GM23338 (cell line): ENCODE measurements around the gene STK32C. TPM values are rescaled to one million over a fixed set of nuclear protein-coding genes. Genes with fewer than 3 reads are reported as not detected.

ENCODE experiments used
- ATAC-seq: fragments of 200-7000 bp; cut with Tn5 transposase; 3 replicates; pipeline ENCODE4 v1.9.1; 2020
- DNase-seq: peaks from one replicate; pipeline ENCODE4 v3.0.0-alpha.2; 2015; ENCODE audit warnings: low spot score
- H2AFZ ChIP-seq: fragments of 200-600 bp; sonication (generic); 2 replicates; pipeline ENCODE4 v1.8.0; 2016; ENCODE audit warnings: antibody characterized with exemption, mild to moderate bottlenecking, moderate library complexity
- H3F3A ChIP-seq: fragments of 200-600 bp; sonication (generic); replicated peaks from 2 replicates; pipeline ENCODE4 v1.8.0; 2017; ENCODE audit warnings: antibody characterized with exemption, mixed run types, low read depth
- H3K27ac ChIP-seq: fragments of 200-600 bp; sonication (generic); 2 replicates; pipeline ENCODE4 v1.6.1; 2016; ENCODE audit warnings: low read depth
- H3K27me3 ChIP-seq: fragments of 200-600 bp; sonication (generic); 2 replicates; pipeline ENCODE4 v1.8.0; 2016; ENCODE audit warnings: mild to moderate bottlenecking, mixed run types, moderate library complexity; ENCODE audit not compliant: insufficient read depth
- H3K36me3 ChIP-seq: fragments of 200-600 bp; sonication (generic); 2 replicates; pipeline ENCODE4 v1.8.0; 2016; ENCODE audit warnings: mild to moderate bottlenecking; ENCODE audit not compliant: insufficient read depth
- H3K4me1 ChIP-seq: fragments of 200-600 bp; sonication (generic); 2 replicates; pipeline ENCODE4 v1.8.0; 2016; ENCODE audit warnings: mild to moderate bottlenecking, moderate library complexity; ENCODE audit not compliant: insufficient read depth
- H3K4me2 ChIP-seq: fragments of 200-600 bp; sonication (generic); 2 replicates; pipeline ENCODE4 v1.7.1; 2017; ENCODE audit warnings: mixed run types
- H3K4me3 ChIP-seq: fragments of 200-600 bp; sonication (generic); 2 replicates; pipeline ENCODE4 v1.6.1; 2016; ENCODE audit warnings: mixed run types
- H3K79me2 ChIP-seq: fragments of 200-600 bp; sonication (generic); replicated peaks from 2 replicates; pipeline ENCODE4 v1.8.0; 2017; ENCODE audit warnings: mild to moderate bottlenecking; ENCODE audit not compliant: insufficient read depth
- H3K9me2 ChIP-seq: fragments of 200-600 bp; sonication (generic); 2 replicates; pipeline ENCODE4 v1.8.0; 2017; ENCODE audit not compliant: insufficient read depth
- H4K20me1 ChIP-seq: fragments of 200-600 bp; sonication (generic); replicated peaks from 2 replicates; pipeline ENCODE4 v1.8.0; 2017; ENCODE audit warnings: mild to moderate bottlenecking; ENCODE audit not compliant: insufficient read depth
- H3K27ac Mint-ChIP-seq: 2 replicates; pipeline ENCODE4 v1.8.0; 2020; ENCODE audit warnings: inconsistent platforms, mild to moderate bottlenecking, moderate library complexity, mixed read lengths
- H3K27me3 Mint-ChIP-seq: 3 replicates; pipeline ENCODE4 v1.8.0; 2022; ENCODE audit warnings: low read depth, mild to moderate bottlenecking, moderate library complexity, mixed read lengths, inconsistent platforms; ENCODE audit not compliant: insufficient read depth, poor library complexity
- H3K36me3 Mint-ChIP-seq: 3 replicates; pipeline ENCODE4 v1.8.0; 2021; ENCODE audit warnings: low read depth, mild to moderate bottlenecking, inconsistent platforms, moderate library complexity, mixed read lengths
- H3K4me1 Mint-ChIP-seq: 3 replicates; pipeline ENCODE4 v1.8.0; 2020; ENCODE audit warnings: mild to moderate bottlenecking, inconsistent platforms, mixed read lengths
- H3K4me3 Mint-ChIP-seq: 3 replicates; pipeline ENCODE4 v1.8.0; 2021; ENCODE audit warnings: moderate library complexity, mild to moderate bottlenecking, inconsistent platforms, mixed read lengths
- H3K9me3 Mint-ChIP-seq: 3 replicates; pipeline ENCODE4 v1.8.0; 2020; ENCODE audit warnings: moderate library complexity, mild to moderate bottlenecking, inconsistent platforms, mixed read lengths
- EZH2 ChIP-seq: fragments of 200-600 bp; sonication (generic); IDR thresholded peaks from one replicate; pipeline ENCODE4 v1.8.0; 2017; ENCODE audit warnings: antibody characterized with exemption, mild to moderate bottlenecking, low read depth; ENCODE audit not compliant: unreplicated experiment
- EZH2phosphoT487 ChIP-seq: fragments of 200-600 bp; sonication (generic); IDR thresholded peaks from one replicate; pipeline ENCODE4 v1.8.1; 2018; ENCODE audit warnings: antibody characterized with exemption; ENCODE audit not compliant: unreplicated experiment
- JUNB ChIP-seq: IDR thresholded peaks from one replicate; pipeline ENCODE4 v1.6.1; 2016; ENCODE audit warnings: antibody characterized with exemption; ENCODE audit not compliant: unreplicated experiment
- POLR2AphosphoS5 ChIP-seq: IDR thresholded peaks from 2 replicates; pipeline ENCODE4 v1.6.1; 2016; ENCODE audit warnings: antibody characterized with exemption, low read depth
- STAT1 ChIP-seq: IDR thresholded peaks from one replicate; pipeline ENCODE4 v1.6.1; 2016; ENCODE audit warnings: antibody characterized with exemption; ENCODE audit not compliant: unreplicated experiment
- ZNF114 ChIP-seq: fragments of 250-450 bp; sonication (Bioruptor Pico); IDR thresholded peaks from 2 replicates; pipeline ENCODE4 v1.5.0; 2020; ENCODE audit warnings: mild to moderate bottlenecking, moderate library complexity
- ZNF331 ChIP-seq: fragments of 250-450 bp; sonication (Bioruptor Pico); IDR thresholded peaks from 2 replicates; pipeline ENCODE4 v1.5.0; 2020; ENCODE audit warnings: low read depth, mild to moderate bottlenecking, moderate library complexity
- polyA plus RNA-seq: library from polyadenylated mRNA; unstranded; fragments of >200 nt; fragmentation: Nextera tagmentation; extraction: Ambion mirVana; gene quantifications from 2 replicates; pipeline ENCODE4 v1.2.1, GENCODE V29; 2016
- total RNA-seq: library from RNA; depleted of rRNA; stranded (reverse); fragments of >200 nt; shearing (Covaris generic); gene quantifications from 2 replicates; pipeline ENCODE4 v1.2.3, GENCODE V29; 2014
- TF ChIP-seq, protein P1 (sequence below), 2 experiments: fragments of 200-600 bp in 1 of 2; sonication (generic) in 1 of 2; conservative IDR thresholded peaks; 2 replicates each; pipeline versions ENCODE4 v1.5.1 to v1.6.1; 2016 to 2017; ENCODE audit warnings: antibody characterized with exemption in 2 of 2, low read depth in 2 of 2, mild to moderate bottlenecking in 2 of 2, moderate library complexity in 1 of 2
- TF ChIP-seq, protein P2 (sequence below): fragments of 250-450 bp; sonication (Bioruptor Pico); IDR thresholded peaks from 2 replicates; pipeline ENCODE4 v1.5.0; 2020; ENCODE audit warnings: mild to moderate bottlenecking, moderate library complexity
- TF ChIP-seq, protein P3 (sequence below): IDR thresholded peaks from one replicate; pipeline ENCODE4 v1.6.1; 2018; ENCODE audit warnings: antibody characterized with exemption; ENCODE audit not compliant: unreplicated experiment

The STK32C gene
- total and polyA plus RNA-seq, 2 experiments from 2014 or later, result 10.2 to 20.5 TPM

DNA sequence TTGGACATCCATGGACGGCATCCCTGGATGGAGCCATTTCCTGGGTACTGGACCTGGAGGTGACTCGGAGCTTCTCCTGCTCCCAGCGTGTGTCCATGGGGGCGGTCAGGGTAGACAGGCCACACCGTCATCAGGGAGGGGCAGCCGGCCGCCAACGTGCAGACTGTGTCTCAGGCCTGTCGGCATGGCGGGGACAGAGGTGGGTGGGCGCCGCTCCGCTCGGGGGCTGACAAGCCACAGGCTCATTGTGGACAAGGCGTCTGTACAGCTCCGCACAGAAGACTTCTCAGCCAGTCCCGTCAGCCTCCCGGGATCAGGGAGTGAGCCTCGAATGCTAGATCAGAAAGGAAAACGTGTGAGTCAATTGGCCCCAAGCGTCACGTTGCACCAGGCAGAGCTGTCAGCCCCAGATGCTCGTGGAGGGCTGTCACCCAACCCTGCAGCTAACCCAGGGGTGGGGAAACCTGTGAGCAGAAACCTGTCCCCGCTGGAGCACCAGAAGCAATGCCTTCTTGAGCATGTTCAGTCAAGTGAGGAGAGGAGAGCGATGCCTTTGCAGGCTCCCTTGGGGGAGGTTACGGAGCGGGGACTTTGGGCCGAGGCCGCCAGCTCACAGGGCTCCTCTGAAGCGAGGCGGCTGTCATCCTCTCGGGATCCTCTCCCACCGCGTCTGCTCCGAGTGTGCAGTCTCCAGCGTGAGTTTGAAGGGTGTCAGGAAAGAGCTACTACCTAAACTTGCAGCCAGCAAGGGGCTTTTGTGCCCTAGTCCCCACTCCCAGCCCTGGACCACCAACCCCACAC, 137.0 kb downstream of the STK32C start:
- Histone ChIP-seq H3K36me3 (no peaks in the 10 kb centered on the region), H3K27me3 (no peaks in the 10 kb centered on the region), H3K4me3 (no peak overlapping the region), H3K4me2 (no peak overlapping the region), H3K27ac (no peak overlapping the region), H3F3A (no peaks in the 10 kb centered on the region), H3K79me2 (no peaks in the 10 kb centered on the region), H3K4me1 (no peaks in the 10 kb centered on the region), H3K9me2 (no peaks in the 10 kb centered on the region), H4K20me1 (no peaks in the 10 kb centered on the region), H2AFZ (no peak overlapping the region)
- Mint-ChIP-seq H3K4me1 (peaks cover 6% of the 10 kb centered on the region), H3K9me3 (peaks cover 31% of the 10 kb centered on the region), H3K4me3 (no peak overlapping the region), H3K27ac (no peak overlapping the region), H3K36me3 (peaks cover 5% of the 10 kb centered on the region), H3K27me3 (peaks cover 19% of the 10 kb centered on the region)
- DNase-seq, result no peak
- ATAC-seq, result no peak
- no peak for TF ChIP-seq JUNB
- no peak for TF ChIP-seq POLR2AphosphoS5
- TF ChIP-seq ZNF331 (CRISPR knock-in tag), result no peak
- no peak for TF ChIP-seq ZNF114 (CRISPR knock-in tag)
- no peak for TF ChIP-seq STAT1
- TF ChIP-seq, protein P1, sequence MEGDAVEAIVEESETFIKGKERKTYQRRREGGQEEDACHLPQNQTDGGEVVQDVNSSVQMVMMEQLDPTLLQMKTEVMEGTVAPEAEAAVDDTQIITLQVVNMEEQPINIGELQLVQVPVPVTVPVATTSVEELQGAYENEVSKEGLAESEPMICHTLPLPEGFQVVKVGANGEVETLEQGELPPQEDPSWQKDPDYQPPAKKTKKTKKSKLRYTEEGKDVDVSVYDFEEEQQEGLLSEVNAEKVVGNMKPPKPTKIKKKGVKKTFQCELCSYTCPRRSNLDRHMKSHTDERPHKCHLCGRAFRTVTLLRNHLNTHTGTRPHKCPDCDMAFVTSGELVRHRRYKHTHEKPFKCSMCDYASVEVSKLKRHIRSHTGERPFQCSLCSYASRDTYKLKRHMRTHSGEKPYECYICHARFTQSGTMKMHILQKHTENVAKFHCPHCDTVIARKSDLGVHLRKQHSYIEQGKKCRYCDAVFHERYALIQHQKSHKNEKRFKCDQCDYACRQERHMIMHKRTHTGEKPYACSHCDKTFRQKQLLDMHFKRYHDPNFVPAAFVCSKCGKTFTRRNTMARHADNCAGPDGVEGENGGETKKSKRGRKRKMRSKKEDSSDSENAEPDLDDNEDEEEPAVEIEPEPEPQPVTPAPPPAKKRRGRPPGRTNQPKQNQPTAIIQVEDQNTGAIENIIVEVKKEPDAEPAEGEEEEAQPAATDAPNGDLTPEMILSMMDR (conservative IDR thresholded peaks at IDR 0.05; ENCODE audit: low read depth in 2 of 2), result no peak
- TF ChIP-seq EZH2, result no peak
- TF ChIP-seq, protein P2, sequence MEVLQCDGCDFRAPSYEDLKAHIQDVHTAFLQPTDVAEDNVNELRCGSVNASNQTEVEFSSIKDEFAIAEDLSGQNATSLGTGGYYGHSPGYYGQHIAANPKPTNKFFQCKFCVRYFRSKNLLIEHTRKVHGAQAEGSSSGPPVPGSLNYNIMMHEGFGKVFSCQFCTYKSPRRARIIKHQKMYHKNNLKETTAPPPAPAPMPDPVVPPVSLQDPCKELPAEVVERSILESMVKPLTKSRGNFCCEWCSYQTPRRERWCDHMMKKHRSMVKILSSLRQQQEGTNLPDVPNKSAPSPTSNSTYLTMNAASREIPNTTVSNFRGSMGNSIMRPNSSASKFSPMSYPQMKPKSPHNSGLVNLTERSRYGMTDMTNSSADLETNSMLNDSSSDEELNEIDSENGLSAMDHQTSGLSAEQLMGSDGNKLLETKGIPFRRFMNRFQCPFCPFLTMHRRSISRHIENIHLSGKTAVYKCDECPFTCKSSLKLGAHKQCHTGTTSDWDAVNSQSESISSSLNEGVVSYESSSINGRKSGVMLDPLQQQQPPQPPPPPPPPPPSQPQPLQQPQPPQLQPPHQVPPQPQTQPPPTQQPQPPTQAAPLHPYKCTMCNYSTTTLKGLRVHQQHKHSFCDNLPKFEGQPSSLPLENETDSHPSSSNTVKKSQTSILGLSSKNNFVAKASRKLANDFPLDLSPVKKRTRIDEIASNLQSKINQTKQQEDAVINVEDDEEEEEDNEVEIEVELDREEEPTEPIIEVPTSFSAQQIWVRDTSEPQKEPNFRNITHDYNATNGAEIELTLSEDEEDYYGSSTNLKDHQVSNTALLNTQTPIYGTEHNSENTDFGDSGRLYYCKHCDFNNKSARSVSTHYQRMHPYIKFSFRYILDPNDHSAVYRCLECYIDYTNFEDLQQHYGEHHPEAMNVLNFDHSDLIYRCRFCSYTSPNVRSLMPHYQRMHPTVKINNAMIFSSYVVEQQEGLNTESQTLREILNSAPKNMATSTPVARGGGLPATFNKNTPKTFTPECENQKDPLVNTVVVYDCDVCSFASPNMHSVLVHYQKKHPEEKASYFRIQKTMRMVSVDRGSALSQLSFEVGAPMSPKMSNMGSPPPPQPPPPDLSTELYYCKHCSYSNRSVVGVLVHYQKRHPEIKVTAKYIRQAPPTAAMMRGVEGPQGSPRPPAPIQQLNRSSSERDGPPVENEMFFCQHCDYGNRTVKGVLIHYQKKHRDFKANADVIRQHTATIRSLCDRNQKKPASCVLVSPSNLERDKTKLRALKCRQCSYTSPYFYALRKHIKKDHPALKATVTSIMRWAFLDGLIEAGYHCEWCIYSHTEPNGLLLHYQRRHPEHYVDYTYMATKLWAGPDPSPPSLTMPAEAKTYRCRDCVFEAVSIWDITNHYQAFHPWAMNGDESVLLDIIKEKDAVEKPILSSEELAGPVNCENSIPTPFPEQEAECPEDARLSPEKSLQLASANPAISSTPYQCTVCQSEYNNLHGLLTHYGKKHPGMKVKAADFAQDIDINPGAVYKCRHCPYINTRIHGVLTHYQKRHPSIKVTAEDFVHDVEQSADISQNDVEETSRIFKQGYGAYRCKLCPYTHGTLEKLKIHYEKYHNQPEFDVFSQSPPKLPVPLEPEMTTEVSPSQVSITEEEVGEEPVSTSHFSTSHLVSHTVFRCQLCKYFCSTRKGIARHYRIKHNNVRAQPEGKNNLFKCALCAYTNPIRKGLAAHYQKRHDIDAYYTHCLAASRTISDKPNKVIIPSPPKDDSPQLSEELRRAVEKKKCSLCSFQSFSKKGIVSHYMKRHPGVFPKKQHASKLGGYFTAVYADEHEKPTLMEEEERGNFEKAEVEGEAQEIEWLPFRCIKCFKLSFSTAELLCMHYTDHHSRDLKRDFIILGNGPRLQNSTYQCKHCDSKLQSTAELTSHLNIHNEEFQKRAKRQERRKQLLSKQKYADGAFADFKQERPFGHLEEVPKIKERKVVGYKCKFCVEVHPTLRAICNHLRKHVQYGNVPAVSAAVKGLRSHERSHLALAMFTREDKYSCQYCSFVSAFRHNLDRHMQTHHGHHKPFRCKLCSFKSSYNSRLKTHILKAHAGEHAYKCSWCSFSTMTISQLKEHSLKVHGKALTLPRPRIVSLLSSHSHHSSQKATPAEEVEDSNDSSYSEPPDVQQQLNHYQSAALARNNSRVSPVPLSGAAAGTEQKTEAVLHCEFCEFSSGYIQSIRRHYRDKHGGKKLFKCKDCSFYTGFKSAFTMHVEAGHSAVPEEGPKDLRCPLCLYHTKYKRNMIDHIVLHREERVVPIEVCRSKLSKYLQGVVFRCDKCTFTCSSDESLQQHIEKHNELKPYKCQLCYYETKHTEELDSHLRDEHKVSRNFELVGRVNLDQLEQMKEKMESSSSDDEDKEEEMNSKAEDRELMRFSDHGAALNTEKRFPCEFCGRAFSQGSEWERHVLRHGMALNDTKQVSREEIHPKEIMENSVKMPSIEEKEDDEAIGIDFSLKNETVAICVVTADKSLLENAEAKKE (CRISPR knock-in tag), result no peak
- TF ChIP-seq, protein P3, sequence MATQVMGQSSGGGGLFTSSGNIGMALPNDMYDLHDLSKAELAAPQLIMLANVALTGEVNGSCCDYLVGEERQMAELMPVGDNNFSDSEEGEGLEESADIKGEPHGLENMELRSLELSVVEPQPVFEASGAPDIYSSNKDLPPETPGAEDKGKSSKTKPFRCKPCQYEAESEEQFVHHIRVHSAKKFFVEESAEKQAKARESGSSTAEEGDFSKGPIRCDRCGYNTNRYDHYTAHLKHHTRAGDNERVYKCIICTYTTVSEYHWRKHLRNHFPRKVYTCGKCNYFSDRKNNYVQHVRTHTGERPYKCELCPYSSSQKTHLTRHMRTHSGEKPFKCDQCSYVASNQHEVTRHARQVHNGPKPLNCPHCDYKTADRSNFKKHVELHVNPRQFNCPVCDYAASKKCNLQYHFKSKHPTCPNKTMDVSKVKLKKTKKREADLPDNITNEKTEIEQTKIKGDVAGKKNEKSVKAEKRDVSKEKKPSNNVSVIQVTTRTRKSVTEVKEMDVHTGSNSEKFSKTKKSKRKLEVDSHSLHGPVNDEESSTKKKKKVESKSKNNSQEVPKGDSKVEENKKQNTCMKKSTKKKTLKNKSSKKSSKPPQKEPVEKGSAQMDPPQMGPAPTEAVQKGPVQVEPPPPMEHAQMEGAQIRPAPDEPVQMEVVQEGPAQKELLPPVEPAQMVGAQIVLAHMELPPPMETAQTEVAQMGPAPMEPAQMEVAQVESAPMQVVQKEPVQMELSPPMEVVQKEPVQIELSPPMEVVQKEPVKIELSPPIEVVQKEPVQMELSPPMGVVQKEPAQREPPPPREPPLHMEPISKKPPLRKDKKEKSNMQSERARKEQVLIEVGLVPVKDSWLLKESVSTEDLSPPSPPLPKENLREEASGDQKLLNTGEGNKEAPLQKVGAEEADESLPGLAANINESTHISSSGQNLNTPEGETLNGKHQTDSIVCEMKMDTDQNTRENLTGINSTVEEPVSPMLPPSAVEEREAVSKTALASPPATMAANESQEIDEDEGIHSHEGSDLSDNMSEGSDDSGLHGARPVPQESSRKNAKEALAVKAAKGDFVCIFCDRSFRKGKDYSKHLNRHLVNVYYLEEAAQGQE, result no peak
- TF ChIP-seq EZH2phosphoT487, result no peak
